HG03280 (cell line): Measurements from ENCODE around the gene LRRC31.

Experiments used
- ATAC-seq: cut with Tn5 transposase; IDR thresholded peaks from one replicate; pipeline ENCODE4 v1.9.1; 2021; ENCODE audit warnings: mild to moderate bottlenecking, moderate library complexity; ENCODE audit not compliant: unreplicated experiment

The LRRC31 gene

DNA sequence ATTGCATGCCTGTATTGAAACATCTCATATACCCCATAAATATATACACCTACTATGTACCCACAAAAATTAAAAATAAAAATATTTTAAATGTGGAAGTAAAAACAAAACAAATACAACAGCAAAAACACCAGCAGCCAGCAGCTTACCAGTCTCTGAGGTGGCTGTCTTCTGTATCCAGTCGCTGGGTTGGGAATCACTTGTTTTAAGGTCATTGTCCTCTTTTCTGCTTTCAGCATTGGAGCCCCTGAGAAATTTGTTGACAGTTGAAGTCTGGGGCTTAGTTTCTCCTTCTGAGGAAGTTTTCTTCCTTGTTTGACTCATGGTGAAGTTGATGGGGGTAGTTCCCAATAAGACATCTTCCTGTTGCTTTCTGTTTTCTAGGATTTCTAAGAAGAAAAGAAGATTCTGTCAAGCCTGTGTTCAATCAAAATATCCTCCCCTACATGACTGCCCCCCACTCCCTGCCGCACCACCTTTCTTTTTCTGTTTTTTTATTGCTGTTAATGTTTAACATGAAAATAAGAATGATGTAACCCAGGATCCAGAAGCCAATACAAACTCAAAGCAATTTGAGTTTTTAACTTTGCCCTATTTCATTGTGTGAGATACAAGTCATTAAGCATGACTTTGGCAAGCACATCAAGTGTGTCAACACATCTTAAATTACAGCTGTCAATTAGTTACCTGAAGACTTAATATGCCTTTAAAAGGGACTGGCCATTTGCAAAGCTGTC is at the start of gene LRRC31:
Gene LRRC31, minus strand, starts transcription at position 452 of the 737 bp plus-strand sequence. Its CDS starts 128 bp downstream, at position 324.
- ATAC-seq = no peak

DNA sequence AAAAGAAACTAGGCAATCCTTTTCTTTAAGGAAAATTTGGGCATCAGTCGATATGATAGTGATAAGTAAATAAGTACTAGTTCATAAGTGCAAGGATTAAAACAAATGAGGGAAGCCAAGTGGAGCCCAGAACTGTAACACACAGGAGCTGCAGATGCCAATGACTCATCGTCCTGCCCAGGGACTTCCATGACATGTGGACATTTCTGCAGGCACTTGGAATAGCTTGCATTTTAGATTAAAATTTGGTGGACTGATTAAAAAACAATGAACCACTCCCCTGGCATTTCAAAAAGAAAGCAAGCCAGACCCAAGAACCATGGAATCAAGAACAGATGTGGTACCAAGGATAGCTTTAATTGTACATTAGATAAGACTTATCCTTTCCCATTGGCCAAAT is 44.6 kb upstream of the LRRC31 start:
- no peak for ATAC-seq

DNA sequence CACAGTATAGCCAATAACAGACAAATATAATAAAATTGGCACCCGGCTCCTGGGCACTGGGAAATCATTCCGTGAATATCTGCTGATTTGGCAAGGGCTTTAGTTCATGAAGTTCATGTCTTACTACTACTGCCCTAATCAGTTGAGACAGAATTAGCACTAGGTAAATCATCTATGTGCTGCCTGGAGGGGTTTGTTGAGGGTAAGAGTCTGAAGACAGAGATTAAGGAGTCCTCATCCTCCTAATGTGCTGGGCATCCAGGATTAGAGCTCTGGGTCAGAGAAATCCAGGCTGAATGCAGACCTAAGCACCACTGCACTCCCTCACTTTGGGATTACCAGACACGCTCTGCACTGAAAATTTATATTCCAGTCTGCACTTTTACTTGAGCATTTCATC is 43.6 kb upstream of the LRRC31 start:
- no peak for ATAC-seq

- no peak for ATAC-seq
Observed at GRCh38 chr3:169911272-169911671, 41.5 kb upstream of the LRRC31 start, which contains the start of gene SAMD7. Gene SAMD7, plus strand, starts transcription at chr3:169911572. Its CDS starts 7,927 bp downstream, at chr3:169919499.

DNA sequence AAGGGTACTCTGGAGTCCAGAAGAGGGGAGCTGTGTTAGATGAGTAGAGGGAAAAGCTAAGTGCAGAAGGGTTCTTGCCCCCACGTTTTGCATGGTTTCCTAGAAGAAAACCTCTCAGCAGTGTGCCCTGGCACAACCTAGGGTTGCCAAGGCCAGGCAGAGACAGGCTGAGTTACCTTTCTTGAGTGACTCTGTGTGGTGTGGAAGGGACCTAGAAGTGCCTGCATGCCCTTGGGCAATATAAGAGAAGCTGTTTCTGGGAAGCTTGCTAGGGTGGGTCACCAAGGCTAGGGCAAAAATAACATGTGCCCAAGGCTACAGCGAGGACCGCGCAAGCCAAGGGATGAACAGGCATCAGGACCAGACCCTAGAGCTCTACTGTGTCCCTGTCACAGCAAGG is 38.2 kb upstream of the LRRC31 start:
- ATAC-seq = no peak

DNA sequence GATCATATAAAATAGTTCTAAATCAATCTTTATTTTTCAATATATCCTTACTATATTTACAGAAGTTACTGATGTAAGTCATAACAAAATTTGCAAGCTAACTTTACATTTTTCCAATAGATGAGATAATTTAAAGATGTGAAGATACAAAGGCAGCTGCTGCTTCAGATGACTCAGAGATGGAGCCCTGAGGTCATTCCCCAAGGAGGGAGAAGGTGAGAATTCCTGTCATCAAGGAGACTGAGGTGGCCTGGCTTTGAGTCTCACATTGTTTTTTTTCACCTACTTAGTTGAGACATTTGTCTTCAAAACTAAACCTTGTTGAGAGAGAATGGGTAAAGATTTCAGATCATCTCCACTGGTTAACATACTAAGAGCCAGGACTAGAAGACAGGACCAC is 37.7 kb upstream of the LRRC31 start:
- ATAC-seq = no peak

GRCh38 chr3:169905404-169905803 is 35.7 kb upstream of the LRRC31 start:
- ATAC-seq = no peak

DNA sequence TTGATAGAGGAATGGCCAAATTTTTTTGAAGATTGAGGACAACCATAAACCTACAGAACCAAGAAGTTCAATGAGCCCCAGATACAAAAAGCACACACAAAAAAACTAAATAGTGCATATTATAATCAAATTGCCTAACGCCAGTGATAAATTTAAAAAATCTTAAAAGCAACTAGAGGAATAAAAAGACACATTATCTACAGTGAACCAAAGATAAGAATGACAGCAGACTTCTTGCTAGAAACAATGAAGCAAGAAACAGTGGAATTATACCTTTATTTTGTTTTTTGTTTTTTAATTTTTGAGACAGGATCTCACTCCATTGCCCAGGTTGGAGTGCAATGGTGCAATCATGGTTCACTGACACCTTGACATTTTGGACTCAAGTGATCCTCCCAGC is 31.7 kb upstream of the LRRC31 start:
- no peak for ATAC-seq

GRCh38 chr3:169897284-169897683 is 27.5 kb upstream of the LRRC31 start:
- ATAC-seq = no peak

GRCh38 chr3:169895072-169895471 is 25.3 kb upstream of the LRRC31 start:
- no peak for ATAC-seq

DNA sequence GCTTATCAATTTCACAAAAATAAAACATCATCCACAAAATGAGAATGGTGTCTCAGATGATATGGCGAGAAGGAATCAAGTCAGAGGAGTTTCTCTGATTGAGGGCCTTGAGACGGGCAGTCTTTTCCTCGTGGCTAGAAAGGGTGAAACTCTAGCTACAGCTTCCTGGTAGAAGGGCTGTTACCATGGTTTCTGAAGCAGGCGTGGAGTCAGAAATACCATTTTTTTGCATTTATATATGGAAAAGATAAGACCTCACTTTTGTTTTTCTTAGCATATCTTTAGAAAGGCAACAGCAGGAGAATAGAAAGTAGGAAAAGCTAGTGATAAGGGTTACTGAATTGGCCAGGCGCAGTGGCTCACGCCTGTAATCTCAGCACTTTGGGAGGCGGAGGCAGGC is 24.4 kb upstream of the LRRC31 start:
- no peak for ATAC-seq

- ATAC-seq = no peak
Observed at GRCh38 chr3:169891886-169892285, 22.2 kb upstream of the LRRC31 start.

DNA sequence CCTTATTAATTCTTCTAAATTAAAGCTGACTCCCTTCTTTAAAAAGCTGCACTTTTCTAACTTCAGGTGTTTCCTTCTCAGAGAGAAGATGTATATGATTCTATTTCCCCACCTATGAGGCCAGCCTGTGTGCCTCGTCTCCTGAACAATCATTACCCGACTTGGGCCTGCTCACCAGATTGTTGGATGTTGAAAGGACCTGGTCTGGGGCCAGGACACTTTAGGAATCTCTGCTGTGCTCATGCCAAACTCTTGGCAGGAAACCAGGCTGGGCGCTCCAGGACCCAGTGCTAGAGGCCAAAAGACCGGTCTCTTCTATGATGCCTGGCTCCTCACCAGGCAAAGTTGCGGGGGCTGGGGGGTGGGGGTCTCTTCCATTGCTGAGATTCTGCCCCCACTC is 16.9 kb upstream of the LRRC31 start:
- ATAC-seq = no peak

- ATAC-seq = no peak
Observed at GRCh38 chr3:169880576-169881250, 11.0 kb upstream of the LRRC31 start.

- ATAC-seq = no peak
Observed at GRCh38 chr3:169879845-169880575, 10.3 kb upstream of the LRRC31 start.

DNA sequence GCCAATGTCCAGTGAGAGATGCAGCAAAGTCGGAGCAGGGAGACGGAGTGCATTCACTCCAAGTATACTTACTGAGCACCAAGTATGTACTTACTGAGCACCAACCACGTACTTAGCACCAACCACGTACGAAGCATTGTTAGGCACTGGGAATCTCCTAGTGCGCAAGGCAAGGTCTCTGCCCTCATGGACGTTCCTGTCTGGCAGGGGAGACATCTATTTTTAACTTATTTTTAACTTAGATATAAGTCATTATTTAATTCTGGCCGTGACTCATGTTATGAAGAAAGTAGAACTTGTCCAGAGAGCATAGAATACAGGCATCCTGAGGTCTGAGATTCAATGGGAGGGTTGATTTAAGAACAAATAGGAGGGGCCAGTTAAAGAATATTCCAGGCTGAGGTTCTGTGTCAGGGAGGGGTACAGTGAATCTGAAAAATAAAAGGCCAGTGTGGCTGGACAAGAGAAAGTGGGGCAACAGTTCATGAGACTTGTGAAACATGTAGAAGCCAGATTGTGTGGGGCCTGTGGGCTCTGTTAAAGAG is 9.3 kb upstream of the LRRC31 start:
- ATAC-seq = no peak

GRCh38 chr3:169871129-169871886 is 1.6 kb upstream of the LRRC31 start:
- no peak for ATAC-seq

GRCh38 chr3:169868369-169868768 is 1.4 kb downstream of the LRRC31 start:
- ATAC-seq = no peak

DNA sequence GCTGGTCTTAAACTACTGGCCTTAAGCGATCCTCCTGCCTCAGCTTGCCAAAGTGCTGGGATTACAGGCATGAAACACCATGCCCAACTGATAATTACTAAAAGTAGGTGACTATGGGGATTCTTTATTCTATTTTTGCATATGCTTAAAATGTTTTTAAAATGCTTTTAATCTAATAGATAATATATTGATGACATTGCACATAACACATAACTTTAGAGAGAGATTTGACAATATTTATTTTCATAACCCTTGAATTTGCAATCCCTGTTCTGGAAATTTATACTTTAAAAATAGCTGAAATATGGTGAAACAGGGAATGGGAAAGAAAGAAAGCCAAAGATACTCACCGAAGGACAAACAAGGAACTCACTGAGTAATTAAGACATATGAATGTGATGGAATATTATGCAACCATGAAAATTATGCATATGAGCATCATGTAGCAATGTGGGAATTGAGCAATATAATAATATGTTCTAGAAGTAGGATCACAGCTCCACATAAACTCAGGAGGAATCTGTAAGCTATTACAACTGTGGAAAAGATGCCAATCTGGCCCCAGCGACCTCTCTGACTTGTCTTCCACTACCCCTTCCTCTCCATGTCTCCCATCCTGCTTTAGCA is 2.0 kb downstream of the LRRC31 start:
- ATAC-seq = no peak

DNA sequence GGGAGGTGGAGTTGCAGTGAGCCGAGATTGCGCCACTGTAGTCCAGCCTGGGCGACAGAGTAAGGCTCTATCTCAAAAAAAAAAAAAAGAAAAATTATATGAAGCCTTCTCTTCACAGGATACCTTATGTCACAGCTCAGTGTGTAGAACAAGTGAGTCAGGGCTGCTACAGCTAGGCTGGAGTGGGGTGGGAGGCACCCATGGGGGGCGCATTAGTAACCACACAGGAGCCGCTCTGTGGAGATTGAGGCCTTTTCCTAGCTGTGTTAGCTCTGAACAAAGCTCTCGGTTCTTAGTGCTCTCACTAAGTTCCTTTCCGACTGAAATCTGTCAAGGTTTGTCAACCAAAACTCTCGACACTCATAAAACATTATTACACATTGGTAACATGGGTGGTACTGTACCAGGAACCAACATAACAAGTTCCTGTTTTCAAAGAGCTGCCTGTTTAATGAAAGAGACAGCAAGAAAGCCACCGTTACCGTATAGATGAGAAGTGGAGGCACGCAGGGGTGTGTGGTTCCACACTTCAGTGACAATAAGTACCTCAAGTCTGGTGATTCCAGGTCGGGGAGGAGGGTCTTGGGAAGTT is 4.5 kb downstream of the LRRC31 start:
- ATAC-seq = no peak
